Activated CD8-positive, alpha-beta memory T cell treated with anti-CD3 and anti-CD28 coated beads, Interleukin-2, amount 10 ng/mL, durations not matched to agents 7 days and 5 days (primary cell): Measurements from ENCODE around the gene MAB21L3. TPM values are rescaled to one million over a fixed set of nuclear protein-coding genes. Genes with fewer than 3 reads are reported as not detected.

Experiments
- ATAC-seq: fragments of 150-1000 bp; cut with Tn5 transposase; one replicate; pipeline ENCODE4 v1.10.0; 2021; ENCODE audit warnings: moderate library complexity
- CTCF ChIA-PET: fragments of 350-600 bp; sonication (Branson Sonifier 250); formaldehyde crosslinking; loops from one replicate; lab custom pipeline; 2021; ENCODE audit warnings: antibody characterized with exemption; lab: Charles Lee
- DNase-seq: peaks from one replicate; pipeline ENCODE4 v3.0.0-alpha.2; 2020
- H3K27ac Mint-ChIP-seq: one replicate; pipeline ENCODE4 v1.8.0; 2021; ENCODE audit warnings: mild to moderate bottlenecking, mixed read lengths
- H3K27me3 Mint-ChIP-seq: one replicate; pipeline ENCODE4 v1.8.0; 2021; ENCODE audit warnings: mixed read lengths
- H3K36me3 Mint-ChIP-seq: one replicate; pipeline ENCODE4 v1.8.0; 2021; ENCODE audit warnings: mild to moderate bottlenecking, mixed read lengths
- H3K4me1 Mint-ChIP-seq: one replicate; pipeline ENCODE4 v1.8.0; 2021; ENCODE audit warnings: mixed read lengths
- H3K4me3 Mint-ChIP-seq: one replicate; pipeline ENCODE4 v1.8.0; 2021; ENCODE audit warnings: mild to moderate bottlenecking, moderate library complexity, mixed read lengths
- H3K9me3 Mint-ChIP-seq: one replicate; pipeline ENCODE4 v1.8.0; 2022; ENCODE audit warnings: low read depth, mixed read lengths
- total RNA-seq, 2 experiments: library from RNA; stranded (reverse); gene quantifications; one replicate each; pipeline ENCODE4 v1.2.3, GENCODE V29; 2021

Gene MAB21L3
- total RNA-seq, 2 experiments from 2014 or later: not detected

- CTCF ChIA-PET: interaction anchor here (0.6 to 9.0 kb wide), 7 partner anchors 9 to 558 kb away, joined by 3 to 84 read pairs (median 22); no protein-coding TSS in a partner anchor
- no peak overlapping the region for H3K27ac Mint-ChIP-seq
- no peak overlapping the region for H3K4me3 Mint-ChIP-seq
These were observed 41.4 kb downstream of the MAB21L3 start for GRCh38 chr1:116152577-116152943.

GRCh38 chr1:116152950-116153691 lies 41.9 kb downstream of the MAB21L3 start:
- H3K4me1 Mint-ChIP-seq: peaks cover 7% of the 10 kb centered on the region
- H3K27me3 Mint-ChIP-seq: peaks cover 14% of the 10 kb centered on the region
- no peak overlapping the region for H3K4me3 Mint-ChIP-seq
- DNase-seq (peak; percentile 32), ATAC-seq (no peak)
- H3K9me3 Mint-ChIP-seq: no peaks in the 10 kb centered on the region
- CTCF ChIA-PET: interaction anchor here (0.9 to 9.0 kb wide), 5 partner anchors 14 to 353 kb away, joined by 3 to 84 read pairs (median 12); no protein-coding TSS in a partner anchor
- no peaks in the 10 kb centered on the region for H3K36me3 Mint-ChIP-seq
- H3K27ac Mint-ChIP-seq: no peak overlapping the region

More at GRCh38 chr1:116152577-116152943, 41.4 kb downstream of the MAB21L3 start:
- Mint-ChIP-seq H3K27me3 (peaks cover 14% of the 10 kb centered on the region), H3K9me3 (no peaks in the 10 kb centered on the region), H3K4me1 (peaks cover 7% of the 10 kb centered on the region), H3K36me3 (no peaks in the 10 kb centered on the region)
- no peak for ATAC-seq
- DNase-seq: no peak

GRCh38 chr1:116153692-116154031 lies 42.5 kb downstream of the MAB21L3 start:
- DNase-seq (no peak), ATAC-seq (no peak)
- no peak overlapping the region for H3K4me3 Mint-ChIP-seq
- CTCF ChIA-PET: interaction anchor here (0.9 to 9.0 kb wide), 5 partner anchors 15 to 352 kb away, joined by 3 to 84 read pairs (median 12); no protein-coding TSS in a partner anchor
- H3K9me3 Mint-ChIP-seq: peaks cover 2% of the 10 kb centered on the region
- peaks cover 1% of the 10 kb centered on the region for H3K36me3 Mint-ChIP-seq
- H3K4me1 Mint-ChIP-seq: peaks cover 7% of the 10 kb centered on the region
- H3K27me3 Mint-ChIP-seq: peaks cover 14% of the 10 kb centered on the region
- no peak overlapping the region for H3K27ac Mint-ChIP-seq

GRCh38 chr1:116154536-116154935 lies 43.3 kb downstream of the MAB21L3 start:
- CTCF ChIA-PET: interaction anchor here (1.9 to 9.0 kb wide), 4 partner anchors 14 to 345 kb away, joined by 11 to 84 read pairs (median 39); no protein-coding TSS in a partner anchor
- H3K27ac Mint-ChIP-seq: no peak overlapping the region
- H3K4me3 Mint-ChIP-seq: no peak overlapping the region
- H3K27me3 Mint-ChIP-seq: peaks cover 14% of the 10 kb centered on the region
- peak; percentile 21 for DNase-seq
- no peak for ATAC-seq
- peaks cover 1% of the 10 kb centered on the region for H3K36me3 Mint-ChIP-seq
- H3K4me1 Mint-ChIP-seq: peaks cover 7% of the 10 kb centered on the region
- peaks cover 2% of the 10 kb centered on the region for H3K9me3 Mint-ChIP-seq

- peaks cover 14% of the 10 kb centered on the region for H3K27me3 Mint-ChIP-seq
These were observed 45.9 kb downstream of the MAB21L3 start for GRCh38 chr1:116157096-116157495.

GRCh38 chr1:116159177-116159576 lies 48.0 kb downstream of the MAB21L3 start:
- H3K4me1 Mint-ChIP-seq: no peaks in the 10 kb centered on the region
- ATAC-seq: no peak
- CTCF ChIA-PET: interaction anchor here (1.0 to 1.7 kb wide), 6 partner anchors 9 to 340 kb away, joined by 3 to 6 read pairs (median 4); no protein-coding TSS in a partner anchor
- peaks cover 1% of the 10 kb centered on the region for H3K36me3 Mint-ChIP-seq
- H3K27ac Mint-ChIP-seq: no peak overlapping the region
- DNase-seq: no peak
- H3K27me3 Mint-ChIP-seq: peaks cover 14% of the 10 kb centered on the region
- H3K4me3 Mint-ChIP-seq: no peak overlapping the region
- H3K9me3 Mint-ChIP-seq: peaks cover 2% of the 10 kb centered on the region

More at GRCh38 chr1:116157096-116157495, 45.9 kb downstream of the MAB21L3 start:
- CTCF ChIA-PET: interaction anchor here (1.0 to 1.3 kb wide), 3 partner anchors 9 to 342 kb away, joined by 3 to 5 read pairs (median 3); no protein-coding TSS in a partner anchor
- H3K4me1 Mint-ChIP-seq: no peaks in the 10 kb centered on the region
- peaks cover 1% of the 10 kb centered on the region for H3K36me3 Mint-ChIP-seq
- ATAC-seq: no peak
- no peak overlapping the region for H3K27ac Mint-ChIP-seq
- DNase-seq: no peak
- H3K9me3 Mint-ChIP-seq: peaks cover 2% of the 10 kb centered on the region
- H3K4me3 Mint-ChIP-seq: no peak overlapping the region

GRCh38 chr1:116159611-116160010 lies 48.4 kb downstream of the MAB21L3 start:
- H3K4me3 Mint-ChIP-seq: no peak overlapping the region
- DNase-seq (no peak), ATAC-seq (no peak)
- no peak overlapping the region for H3K27ac Mint-ChIP-seq
- peaks cover 2% of the 10 kb centered on the region for H3K9me3 Mint-ChIP-seq
- CTCF ChIA-PET: interaction anchor here (1.0 to 1.7 kb wide), 6 partner anchors 8 to 339 kb away, joined by 3 to 6 read pairs (median 4); no protein-coding TSS in a partner anchor
- H3K36me3 Mint-ChIP-seq: peaks cover 1% of the 10 kb centered on the region
- H3K27me3 Mint-ChIP-seq: peaks cover 10% of the 10 kb centered on the region
- no peaks in the 10 kb centered on the region for H3K4me1 Mint-ChIP-seq

GRCh38 chr1:116161390-116161789 lies 50.2 kb downstream of the MAB21L3 start:
- CTCF ChIA-PET: interaction anchor here (1.2 to 1.3 kb wide), 3 partner anchors 9 to 22 kb away, joined by 3 to 5 read pairs (median 4); no protein-coding TSS in a partner anchor
- Mint-ChIP-seq H3K27me3 (peaks cover 4% of the 10 kb centered on the region), H3K27ac (no peak overlapping the region), H3K4me1 (no peaks in the 10 kb centered on the region), H3K9me3 (peaks cover 2% of the 10 kb centered on the region), H3K4me3 (no peak overlapping the region), H3K36me3 (peaks cover 1% of the 10 kb centered on the region)
- ATAC-seq: no peak
- no peak for DNase-seq

GRCh38 chr1:116161877-116162390 lies 50.7 kb downstream of the MAB21L3 start:
- Mint-ChIP-seq H3K27me3 (peaks cover under 1% of the 10 kb centered on the region), H3K4me1 (no peaks in the 10 kb centered on the region), H3K36me3 (peaks cover 1% of the 10 kb centered on the region), H3K9me3 (peaks cover 2% of the 10 kb centered on the region), H3K27ac (no peak overlapping the region), H3K4me3 (no peak overlapping the region)
- CTCF ChIA-PET: interaction anchor here (1.3 to 5.4 kb wide), 2 partner anchors 10 to 22 kb away, joined by 4 to 30 read pairs; no protein-coding TSS in a partner anchor
- ATAC-seq: no peak
- DNase-seq: no peak

GRCh38 chr1:116163533-116163932 lies 52.3 kb downstream of the MAB21L3 start:
- Mint-ChIP-seq H3K27ac (no peak overlapping the region), H3K9me3 (peaks cover under 1% of the 10 kb centered on the region), H3K4me3 (no peak overlapping the region), H3K27me3 (no peaks in the 10 kb centered on the region), H3K36me3 (peaks cover under 1% of the 10 kb centered on the region), H3K4me1 (peaks cover 1% of the 10 kb centered on the region)
- no peak for DNase-seq
- CTCF ChIA-PET: interaction anchor here (1.0 to 5.4 kb wide), 3 partner anchors 13 to 322 kb away, joined by 3 to 30 read pairs (median 3); no protein-coding TSS in a partner anchor
- no peak for ATAC-seq

- DNase-seq (no peak), ATAC-seq (no peak)
- Mint-ChIP-seq H3K4me1 (peaks cover 6% of the 10 kb centered on the region), H3K36me3 (no peaks in the 10 kb centered on the region), H3K27ac (no peak overlapping the region), H3K4me3 (no peak overlapping the region), H3K27me3 (no peaks in the 10 kb centered on the region), H3K9me3 (no peaks in the 10 kb centered on the region)
- CTCF ChIA-PET: interaction anchor here (1.0 to 5.4 kb wide), 3 partner anchors 13 to 321 kb away, joined by 3 to 30 read pairs (median 3); no protein-coding TSS in a partner anchor
These were observed 53.0 kb downstream of the MAB21L3 start for GRCh38 chr1:116164150-116164549.

- H3K27ac Mint-ChIP-seq: no peak overlapping the region
- no peak overlapping the region for H3K4me3 Mint-ChIP-seq
- no peaks in the 10 kb centered on the region for H3K27me3 Mint-ChIP-seq
- CTCF ChIA-PET: interaction anchor here (1.4 to 5.4 kb wide), 3 partner anchors 13 to 334 kb away, joined by 4 to 30 read pairs (median 22); no protein-coding TSS in a partner anchor
- DNase-seq: no peak
- peaks cover 6% of the 10 kb centered on the region for H3K4me1 Mint-ChIP-seq
- no peak for ATAC-seq
- H3K36me3 Mint-ChIP-seq: no peaks in the 10 kb centered on the region
- no peaks in the 10 kb centered on the region for H3K9me3 Mint-ChIP-seq
These were observed 53.6 kb downstream of the MAB21L3 start for GRCh38 chr1:116164604-116165368.
